NCI-H82 (cell line): ENCODE data around the gene SLC38A1.

Experiments
- DNase-seq: peaks from one replicate; lab custom pipeline; 2025; lab: John Stamatoyannopoulos, UW

Gene SLC38A1

DNA sequence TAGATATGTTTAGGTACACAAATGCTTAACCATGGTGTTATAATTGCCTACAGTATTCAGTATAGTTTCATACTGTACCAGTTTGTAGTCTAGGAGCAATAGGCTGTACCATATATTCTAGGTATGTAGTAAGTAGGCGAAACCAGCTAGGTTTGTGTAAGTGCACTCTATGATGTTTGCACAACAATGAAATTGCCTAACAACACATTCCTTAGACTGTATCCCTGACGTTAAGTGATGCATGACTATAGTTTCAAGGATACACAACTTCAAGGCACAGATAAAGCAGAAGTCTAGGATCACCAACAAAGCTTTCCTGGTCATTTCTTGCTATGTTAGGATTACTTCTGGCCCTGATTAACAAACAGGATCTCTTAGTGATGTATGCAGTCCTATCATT is 135.1 kb downstream of the SLC38A1 start:
- DNase-seq: no peak
